Gastrocnemius medialis (tissue), 4 donors: Measurements from ENCODE around the gene TP53I13.

Source experiments
- POLR2A ChIP-seq, 2 donors: fragments of 450-650 bp; IDR thresholded peaks; one replicate each; pipeline ENCODE4 v1.6.1; 2017; ENCODE audit warnings: antibody characterized with exemption in 2 of 2, mild to moderate bottlenecking in 2 of 2, moderate library complexity in 2 of 2
- TF ChIP-seq, protein P1 (sequence below), 5 experiments: fragments of 450-650 bp in 3 of 5; fragments of 200-600 bp in 2 of 5; sonication (generic) in 2 of 5; IDR thresholded peaks in 4 of 5; conservative IDR thresholded peaks in 1 of 5; 1 replicate in 4 of 5; 2 replicates in 1 of 5; pipeline ENCODE4 v1.5.1; 2016 to 2019; ENCODE audit warnings: antibody characterized with exemption in 5 of 5, mild to moderate bottlenecking in 3 of 5, moderate library complexity in 3 of 5

DNA sequence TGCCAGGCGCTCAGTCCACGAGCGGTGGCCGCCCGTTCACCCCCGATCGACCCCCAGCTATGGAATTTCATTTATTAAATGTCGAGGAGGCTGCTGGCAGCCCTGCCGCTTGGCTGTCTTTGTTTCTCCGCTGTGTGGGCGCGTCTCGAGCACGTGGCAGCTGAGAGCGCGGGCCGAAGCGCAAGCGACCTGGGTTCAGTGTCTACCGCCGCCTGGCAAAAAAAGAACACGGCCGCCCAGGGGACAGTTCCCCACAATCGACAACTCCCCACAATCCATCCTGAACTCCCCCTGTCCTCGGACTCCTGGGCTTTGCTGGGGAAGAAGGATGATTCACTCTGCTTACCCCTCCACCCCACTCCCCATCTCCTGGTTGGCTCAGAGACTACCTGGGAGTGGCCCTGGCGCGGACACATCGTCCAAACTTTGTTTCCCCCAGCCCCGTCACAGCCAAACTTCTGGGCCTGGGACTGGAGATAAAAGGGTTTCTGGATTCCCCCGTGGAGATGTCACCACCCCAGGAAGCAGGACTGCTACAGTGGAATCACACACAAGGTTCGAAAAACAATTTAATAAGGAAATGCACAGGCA is 22.7 kb downstream of the TP53I13 start:
- TF ChIP-seq, protein P1, sequence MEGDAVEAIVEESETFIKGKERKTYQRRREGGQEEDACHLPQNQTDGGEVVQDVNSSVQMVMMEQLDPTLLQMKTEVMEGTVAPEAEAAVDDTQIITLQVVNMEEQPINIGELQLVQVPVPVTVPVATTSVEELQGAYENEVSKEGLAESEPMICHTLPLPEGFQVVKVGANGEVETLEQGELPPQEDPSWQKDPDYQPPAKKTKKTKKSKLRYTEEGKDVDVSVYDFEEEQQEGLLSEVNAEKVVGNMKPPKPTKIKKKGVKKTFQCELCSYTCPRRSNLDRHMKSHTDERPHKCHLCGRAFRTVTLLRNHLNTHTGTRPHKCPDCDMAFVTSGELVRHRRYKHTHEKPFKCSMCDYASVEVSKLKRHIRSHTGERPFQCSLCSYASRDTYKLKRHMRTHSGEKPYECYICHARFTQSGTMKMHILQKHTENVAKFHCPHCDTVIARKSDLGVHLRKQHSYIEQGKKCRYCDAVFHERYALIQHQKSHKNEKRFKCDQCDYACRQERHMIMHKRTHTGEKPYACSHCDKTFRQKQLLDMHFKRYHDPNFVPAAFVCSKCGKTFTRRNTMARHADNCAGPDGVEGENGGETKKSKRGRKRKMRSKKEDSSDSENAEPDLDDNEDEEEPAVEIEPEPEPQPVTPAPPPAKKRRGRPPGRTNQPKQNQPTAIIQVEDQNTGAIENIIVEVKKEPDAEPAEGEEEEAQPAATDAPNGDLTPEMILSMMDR (IDR thresholded peaks at IDR 0.05 in 4 of 5, conservative IDR thresholded peaks at IDR 0.05 in 1 of 5), result no peak
- TF ChIP-seq POLR2A (IDR thresholded peaks at IDR 0.05), result peak; percentile 4 to 7
